ENCODE results near the gene ATP9B. TPM values are rescaled to one million over a fixed set of nuclear protein-coding genes. Genes with fewer than 3 reads are reported as not detected.

The ATP9B gene
- total RNA-seq, 1 donor from 2014 or later, result 10.8 TPM

DNA sequence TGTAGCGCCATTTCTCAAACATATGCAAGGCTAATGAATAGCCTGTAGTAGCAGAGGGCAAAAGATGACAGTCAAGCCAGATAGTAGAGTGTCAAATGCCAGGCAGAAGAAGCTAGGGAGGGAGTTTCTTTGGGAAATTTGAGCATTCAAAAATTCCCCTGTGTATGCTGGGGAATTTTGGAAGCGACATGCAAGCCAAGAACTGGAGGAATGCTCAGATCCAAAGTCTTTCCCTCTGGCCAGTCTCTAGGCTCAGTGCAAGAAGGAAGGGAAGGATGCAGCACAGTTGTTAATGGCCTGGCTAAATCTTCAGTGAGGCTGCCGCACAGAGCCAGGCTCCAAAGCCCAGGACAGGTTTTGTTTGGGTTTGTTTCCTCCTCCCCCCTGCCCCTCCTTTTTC is 59.9 kb downstream of the ATP9B start:
- no peak overlapping the region for H3K4me3 ChIP-seq (ENCODE audit: low read depth, low read length)
- H3K36me3 ChIP-seq (ENCODE audit: control insufficient read depth, insufficient read depth, low read length), result no peaks in the 10 kb centered on the region
- no peak for FAIRE-seq
- no peaks in the 10 kb centered on the region for H3K27me3 ChIP-seq (ENCODE audit: control insufficient read depth, insufficient read depth, low read length)
- TF ChIP-seq, protein P1, sequence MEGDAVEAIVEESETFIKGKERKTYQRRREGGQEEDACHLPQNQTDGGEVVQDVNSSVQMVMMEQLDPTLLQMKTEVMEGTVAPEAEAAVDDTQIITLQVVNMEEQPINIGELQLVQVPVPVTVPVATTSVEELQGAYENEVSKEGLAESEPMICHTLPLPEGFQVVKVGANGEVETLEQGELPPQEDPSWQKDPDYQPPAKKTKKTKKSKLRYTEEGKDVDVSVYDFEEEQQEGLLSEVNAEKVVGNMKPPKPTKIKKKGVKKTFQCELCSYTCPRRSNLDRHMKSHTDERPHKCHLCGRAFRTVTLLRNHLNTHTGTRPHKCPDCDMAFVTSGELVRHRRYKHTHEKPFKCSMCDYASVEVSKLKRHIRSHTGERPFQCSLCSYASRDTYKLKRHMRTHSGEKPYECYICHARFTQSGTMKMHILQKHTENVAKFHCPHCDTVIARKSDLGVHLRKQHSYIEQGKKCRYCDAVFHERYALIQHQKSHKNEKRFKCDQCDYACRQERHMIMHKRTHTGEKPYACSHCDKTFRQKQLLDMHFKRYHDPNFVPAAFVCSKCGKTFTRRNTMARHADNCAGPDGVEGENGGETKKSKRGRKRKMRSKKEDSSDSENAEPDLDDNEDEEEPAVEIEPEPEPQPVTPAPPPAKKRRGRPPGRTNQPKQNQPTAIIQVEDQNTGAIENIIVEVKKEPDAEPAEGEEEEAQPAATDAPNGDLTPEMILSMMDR (IDR thresholded peaks at IDR 0.05; ENCODE audit: insufficient read depth, low read length, severe bottlenecking), result no peak
- DNase-seq (ENCODE audit: low read depth), result no peak

DNA sequence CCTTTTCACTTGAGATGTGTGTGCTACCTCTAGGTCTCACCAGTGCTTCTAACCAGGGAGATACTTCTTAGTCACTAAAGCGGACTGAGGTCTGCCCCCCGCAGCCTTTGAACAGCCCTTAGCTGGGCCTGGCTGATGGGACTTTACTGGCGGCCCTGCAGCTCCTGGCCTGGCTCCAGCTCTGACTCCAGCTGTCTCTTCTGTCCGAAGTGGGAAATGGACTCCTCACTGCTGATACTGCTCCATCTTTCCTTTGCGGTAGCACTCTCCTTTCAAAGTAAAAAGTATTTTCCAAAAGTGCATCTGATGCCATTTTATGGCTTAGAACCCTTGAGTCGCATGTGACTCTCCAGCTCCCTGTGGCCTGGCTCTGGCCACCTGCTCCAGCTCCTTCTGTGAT is 64.5 kb downstream of the ATP9B start:
- no peak for DNase-seq (ENCODE audit: low read depth)
- no peaks in the 10 kb centered on the region for H3K27me3 ChIP-seq (ENCODE audit: control insufficient read depth, insufficient read depth, low read length)
- no peak for FAIRE-seq
- H3K4me3 ChIP-seq (ENCODE audit: low read depth, low read length), result no peak overlapping the region
- H3K36me3 ChIP-seq (ENCODE audit: control insufficient read depth, insufficient read depth, low read length), result no peaks in the 10 kb centered on the region
- TF ChIP-seq, protein P1 (IDR thresholded peaks at IDR 0.05; ENCODE audit: insufficient read depth, low read length, severe bottlenecking), result no peak

DNA sequence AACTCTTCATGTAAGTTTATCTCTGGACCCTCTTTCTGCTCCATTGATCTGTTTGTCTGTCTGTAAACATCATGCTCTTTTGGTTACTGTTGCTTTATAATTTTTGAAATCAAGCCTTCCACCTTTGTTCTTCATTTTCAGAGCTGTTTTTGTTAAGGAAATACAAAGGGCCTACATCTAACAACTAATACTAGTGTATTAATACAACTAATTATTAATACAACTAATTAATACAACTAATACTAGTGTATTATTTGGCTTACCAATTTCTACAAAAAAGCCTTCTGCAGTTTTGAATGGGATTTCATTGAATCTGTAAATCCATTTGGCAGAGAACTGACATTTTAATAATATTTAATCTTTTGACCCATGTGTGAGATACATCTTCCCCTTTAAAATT is 66.7 kb downstream of the ATP9B start:
- TF ChIP-seq, protein P1 (IDR thresholded peaks at IDR 0.05; ENCODE audit: insufficient read depth, low read length, severe bottlenecking), result no peak
- no peak for FAIRE-seq
- DNase-seq (ENCODE audit: low read depth), result no peak
- H3K4me3 ChIP-seq (ENCODE audit: low read depth, low read length), result no peak overlapping the region
- no peaks in the 10 kb centered on the region for H3K27me3 ChIP-seq (ENCODE audit: control insufficient read depth, insufficient read depth, low read length)
- H3K36me3 ChIP-seq (ENCODE audit: control insufficient read depth, insufficient read depth, low read length), result no peaks in the 10 kb centered on the region

DNA sequence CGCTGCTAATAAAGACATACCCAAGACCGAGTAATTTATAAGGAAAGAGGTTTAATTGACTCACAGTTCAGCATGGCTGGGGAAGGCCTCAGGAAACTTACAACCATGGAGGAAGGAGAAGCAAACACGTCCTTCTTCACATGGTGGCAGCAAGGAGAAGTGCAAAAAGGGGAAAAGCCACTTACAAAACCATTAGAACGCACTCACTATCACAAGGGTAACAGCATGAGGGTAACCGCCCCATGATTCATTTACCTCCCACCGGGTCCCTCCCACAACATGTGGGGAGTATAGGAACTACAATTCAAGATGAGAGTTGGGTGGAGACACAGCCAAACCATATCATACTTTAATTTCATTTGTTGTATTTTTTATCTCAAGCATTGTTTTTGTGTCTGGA is 67.5 kb downstream of the ATP9B start:
- no peak for DNase-seq (ENCODE audit: low read depth)
- Histone ChIP-seq H3K36me3 (ENCODE audit: control insufficient read depth, insufficient read depth, low read length) (no peaks in the 10 kb centered on the region), H3K4me3 (ENCODE audit: low read depth, low read length) (no peak overlapping the region), H3K27me3 (ENCODE audit: control insufficient read depth, insufficient read depth, low read length) (no peaks in the 10 kb centered on the region)
- FAIRE-seq, result no peak
- TF ChIP-seq, protein P1 (IDR thresholded peaks at IDR 0.05; ENCODE audit: insufficient read depth, low read length, severe bottlenecking), result no peak

DNA sequence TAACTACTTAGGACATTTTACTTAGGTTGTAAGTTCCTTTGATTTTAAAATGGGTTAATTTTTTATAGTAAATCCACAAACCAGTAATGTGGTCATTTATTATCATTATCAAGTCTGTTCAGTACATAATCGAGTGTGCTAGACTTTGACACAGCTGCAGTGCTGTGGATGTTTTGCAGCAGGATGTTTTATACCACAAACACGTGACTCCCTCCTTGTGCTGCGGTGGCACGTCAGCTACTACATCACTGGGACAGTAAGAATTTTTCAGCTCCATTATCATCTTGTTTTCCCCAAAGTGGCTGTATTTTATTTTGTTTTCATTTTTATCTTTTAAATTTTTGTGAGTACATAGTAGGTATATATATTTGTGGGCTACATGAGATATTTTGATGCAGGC is 70.0 kb downstream of the ATP9B start:
- TF ChIP-seq, protein P1 (IDR thresholded peaks at IDR 0.05; ENCODE audit: insufficient read depth, low read length, severe bottlenecking), result no peak
- FAIRE-seq (no peak), DNase-seq (ENCODE audit: low read depth) (no peak)
- Histone ChIP-seq H3K27me3 (ENCODE audit: control insufficient read depth, insufficient read depth, low read length) (no peaks in the 10 kb centered on the region), H3K4me3 (ENCODE audit: low read depth, low read length) (no peak overlapping the region), H3K36me3 (ENCODE audit: control insufficient read depth, insufficient read depth, low read length) (no peaks in the 10 kb centered on the region)

DNA sequence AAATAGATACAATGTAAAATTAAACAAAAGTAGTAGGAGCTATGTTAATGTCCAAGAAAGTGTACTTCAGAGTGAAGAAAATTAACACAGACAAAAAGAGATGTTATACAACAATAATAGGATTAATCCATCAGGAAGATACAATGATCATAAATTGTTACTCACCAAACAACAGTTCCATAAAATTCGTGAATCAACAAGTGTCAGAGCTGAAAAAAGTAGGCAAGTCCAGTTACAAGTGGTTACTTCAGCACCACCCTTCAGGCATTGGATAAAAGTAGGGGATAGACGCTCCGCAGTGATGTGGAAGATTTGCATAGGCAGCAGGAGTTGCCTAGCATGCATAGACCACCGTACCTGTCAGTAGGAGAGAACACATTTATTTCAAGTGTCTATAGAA is 77.8 kb downstream of the ATP9B start:
- no peaks in the 10 kb centered on the region for H3K27me3 ChIP-seq (ENCODE audit: control insufficient read depth, insufficient read depth, low read length)
- TF ChIP-seq, protein P1 (IDR thresholded peaks at IDR 0.05; ENCODE audit: insufficient read depth, low read length, severe bottlenecking), result no peak
- no peak for FAIRE-seq

More for the DNA sequence above, 77.8 kb downstream of the ATP9B start:
- DNase-seq (ENCODE audit: low read depth), result no peak
- no peaks in the 10 kb centered on the region for H3K36me3 ChIP-seq (ENCODE audit: control insufficient read depth, insufficient read depth, low read length)
- H3K4me3 ChIP-seq (ENCODE audit: low read depth, low read length), result no peak overlapping the region
